ENCODE results near the gene LHPP.
"Not testable (repeated sequence)": the region's sequence is repeated elsewhere in the genome, so short reads cannot be mapped to it uniquely, and the experiment has no call there.

LHPP gene

GRCh38 chr10:124605856-124606812 lies 144.5 kb downstream of the LHPP start:
- no peak for DNase-seq (ENCODE audit: low read depth in 2 of 2)

GRCh38 chr10:124606822-124607221 lies 145.2 kb downstream of the LHPP start:
- no peak for DNase-seq (ENCODE audit: low read depth in 2 of 2)

GRCh38 chr10:124607693-124608092 lies 146.1 kb downstream of the LHPP start:
- DNase-seq (ENCODE audit: low read depth in 2 of 2), result no peak

GRCh38 chr10:124608093-124608721 lies 146.6 kb downstream of the LHPP start:
- no peak for DNase-seq (ENCODE audit: low read depth in 2 of 2)

GRCh38 chr10:124609698-124610097 lies 148.1 kb downstream of the LHPP start:
- DNase-seq (ENCODE audit: low read depth in 2 of 2), result no peak

GRCh38 chr10:124610186-124610585 lies 148.6 kb downstream of the LHPP start:
- not testable (repeated sequence) for DNase-seq (ENCODE audit: low read depth in 2 of 2)

- not testable (repeated sequence) for DNase-seq (ENCODE audit: low read depth in 2 of 2)
These were observed 149.2 kb downstream of the LHPP start for GRCh38 chr10:124610851-124611250.

- DNase-seq (ENCODE audit: low read depth in 2 of 2), result no peak
These were observed 150.1 kb downstream of the LHPP start for GRCh38 chr10:124611738-124612137.

- DNase-seq (ENCODE audit: low read depth in 2 of 2), result no peak
These were observed 151.2 kb downstream of the LHPP start for GRCh38 chr10:124612611-124613498.

- DNase-seq (ENCODE audit: low read depth in 2 of 2), result no peak
These were observed 152.5 kb downstream of the LHPP start for GRCh38 chr10:124614003-124614659.

GRCh38 chr10:124615259-124615658 lies 153.6 kb downstream of the LHPP start:
- no peak for DNase-seq (ENCODE audit: low read depth in 2 of 2)

GRCh38 chr10:124616040-124616835 lies 154.6 kb downstream of the LHPP start:
- DNase-seq (ENCODE audit: low read depth in 2 of 2), result no peak

- DNase-seq (ENCODE audit: low read depth in 2 of 2), result no peak
These were observed 155.2 kb downstream of the LHPP start for GRCh38 chr10:124616836-124617130.

GRCh38 chr10:124618470-124619073 lies 156.9 kb downstream of the LHPP start:
- DNase-seq (ENCODE audit: low read depth in 2 of 2), result no peak

- no peak for DNase-seq (ENCODE audit: low read depth in 2 of 2)
These were observed 157.6 kb downstream of the LHPP start for GRCh38 chr10:124619195-124619594.

- no peak for DNase-seq (ENCODE audit: low read depth in 2 of 2)
These were observed 158.3 kb downstream of the LHPP start for GRCh38 chr10:124619802-124620490.

GRCh38 chr10:124621637-124622036 lies 160.0 kb downstream of the LHPP start:
- DNase-seq (ENCODE audit: low read depth in 2 of 2), result no peak

GRCh38 chr10:124622158-124622557 lies 160.5 kb downstream of the LHPP start:
- DNase-seq (ENCODE audit: low read depth in 2 of 2), result no peak

GRCh38 chr10:124622866-124623536 lies 161.4 kb downstream of the LHPP start:
- DNase-seq (ENCODE audit: low read depth in 2 of 2), result no peak

All from stimulated activated CD8-positive, alpha-beta memory T cell treated with anti-CD3 and anti-CD28 coated beads, Interleukin-2, amount 100 ng/mL, for 1 hour (primary cell).